ENCODE results near the gene EZH2.

DNA sequence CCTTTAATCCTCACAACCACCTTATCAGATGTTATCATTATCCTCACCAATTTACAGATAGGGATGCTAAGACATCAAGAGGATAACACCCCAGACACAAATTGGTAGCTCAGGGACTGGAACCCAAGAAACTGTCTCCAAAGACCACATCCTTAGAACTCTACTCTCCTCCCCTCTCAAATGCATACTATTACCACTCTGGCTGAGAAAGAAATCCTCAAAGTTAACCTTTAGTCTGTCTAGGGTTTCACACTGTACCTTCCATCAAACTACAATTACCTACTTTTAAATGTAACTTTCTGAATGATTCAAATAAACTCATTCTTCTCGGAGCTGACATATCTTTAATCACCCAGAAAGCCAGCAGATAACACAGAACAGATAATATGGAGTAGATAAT, 6.6 kb downstream of the EZH2 start:
- no peak for TF ChIP-seq EZH2 (IDR thresholded peaks at IDR 0.05; ENCODE audit: borderline replicate concordance, insufficient read depth, low read length, poor library complexity, severe bottlenecking)
- TF ChIP-seq, protein P1, sequence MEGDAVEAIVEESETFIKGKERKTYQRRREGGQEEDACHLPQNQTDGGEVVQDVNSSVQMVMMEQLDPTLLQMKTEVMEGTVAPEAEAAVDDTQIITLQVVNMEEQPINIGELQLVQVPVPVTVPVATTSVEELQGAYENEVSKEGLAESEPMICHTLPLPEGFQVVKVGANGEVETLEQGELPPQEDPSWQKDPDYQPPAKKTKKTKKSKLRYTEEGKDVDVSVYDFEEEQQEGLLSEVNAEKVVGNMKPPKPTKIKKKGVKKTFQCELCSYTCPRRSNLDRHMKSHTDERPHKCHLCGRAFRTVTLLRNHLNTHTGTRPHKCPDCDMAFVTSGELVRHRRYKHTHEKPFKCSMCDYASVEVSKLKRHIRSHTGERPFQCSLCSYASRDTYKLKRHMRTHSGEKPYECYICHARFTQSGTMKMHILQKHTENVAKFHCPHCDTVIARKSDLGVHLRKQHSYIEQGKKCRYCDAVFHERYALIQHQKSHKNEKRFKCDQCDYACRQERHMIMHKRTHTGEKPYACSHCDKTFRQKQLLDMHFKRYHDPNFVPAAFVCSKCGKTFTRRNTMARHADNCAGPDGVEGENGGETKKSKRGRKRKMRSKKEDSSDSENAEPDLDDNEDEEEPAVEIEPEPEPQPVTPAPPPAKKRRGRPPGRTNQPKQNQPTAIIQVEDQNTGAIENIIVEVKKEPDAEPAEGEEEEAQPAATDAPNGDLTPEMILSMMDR (IDR thresholded peaks at IDR 0.05; ENCODE audit: poor library complexity, severe bottlenecking): no peak
- no peak for TF ChIP-seq RAD21 (conservative IDR thresholded peaks at IDR 0.05)
- no peak for TF ChIP-seq EP300 (conservative IDR thresholded peaks at IDR 0.05; ENCODE audit: poor library complexity, severe bottlenecking)
- no peak for TF ChIP-seq POLR2AphosphoS5 (IDR thresholded peaks at IDR 0.05)
- TF ChIP-seq MXI1 (conservative IDR thresholded peaks at IDR 0.05; ENCODE audit: poor library complexity, severe bottlenecking): no peak
- no peak for TF ChIP-seq SMC3 (conservative IDR thresholded peaks at IDR 0.05; ENCODE audit: poor library complexity)

Measured in neural cell (in vitro differentiated cells).